GM12878 (cell line): ENCODE measurements around the gene LRP3. TPM values are rescaled to one million over a fixed set of nuclear protein-coding genes. Genes with fewer than 3 reads are reported as not detected.

Source experiments
- ATAC-seq: fragments of 200-7000 bp; cut with Tn5 transposase; 3 replicates; pipeline ENCODE4 v1.9.1; 2020; ENCODE audit warnings: mild to moderate bottlenecking, moderate library complexity
- BruUV-seq: library from RNA; stranded (reverse); fragments of 400-500 nt; replicated peaks from 2 replicates; lab custom pipeline; 2021; lab: Mats Ljungman, UMichigan
- CTCF ChIA-PET: fragments of 300-600 bp; sonication (Branson Sonifier 250); formaldehyde crosslinking; extraction: SDS; loops from one replicate; lab custom pipeline; 2021; ENCODE audit warnings: inconsistent platforms; lab: Yijun Ruan, JAX
- POLR2A ChIA-PET: fragments of 350-600 bp; formaldehyde crosslinking; extraction: SDS; loops from one replicate; lab custom pipeline; 2021; ENCODE audit warnings: inconsistent platforms; lab: Charles Lee
- RAD21 ChIA-PET: fragments of 300-600 bp; sonication (Branson Sonifier 250); formaldehyde crosslinking; loops from one replicate; lab custom pipeline; 2023; ENCODE audit warnings: antibody characterized with exemption; ENCODE audit not compliant: unreplicated experiment; lab: Charles Lee
- SMC1A ChIA-PET: fragments of 300-600 bp; sonication (Branson Sonifier 250); formaldehyde crosslinking; loops from one replicate; lab custom pipeline; 2023; ENCODE audit not compliant: unreplicated experiment, uncharacterized antibody; lab: Charles Lee
- DNase-seq: peaks from one replicate; pipeline ENCODE4 v3.0.0-alpha.2; 2011; ENCODE audit warnings: low read depth, low spot score
- FAIRE-seq: peaks from 3 replicates; lab custom pipeline; 2011; peaks lifted over from hg19 to GRCh38; lab: Jason Lieb, UNC
- H2AFZ ChIP-seq: 2 replicates; pipeline ENCODE4 v1.6.0; 2011; ENCODE audit warnings: low read depth, low read length, control low read depth; ENCODE audit not compliant: control insufficient read depth
- H3K27ac ChIP-seq: 2 replicates; pipeline ENCODE4 v1.5.1; 2011; ENCODE audit warnings: control low read depth; ENCODE audit not compliant: control insufficient read depth, insufficient read depth
- H3K27me3 ChIP-seq, 2 experiments: replicated peaks in 1 of 2; 2 replicates each; pipeline versions ENCODE4 v1.6.0 to v1.6.1; 2011; ENCODE audit warnings: low read length in 1 of 2; ENCODE audit not compliant: control insufficient read depth in 2 of 2, insufficient read depth in 2 of 2
- H3K36me3 ChIP-seq, 2 experiments: 2 replicates each; pipeline ENCODE4 v1.5.1; 2011; ENCODE audit warnings: low read length in 1 of 2; ENCODE audit not compliant: control insufficient read depth in 2 of 2, insufficient read depth in 2 of 2
- H3K4me1 ChIP-seq: 2 replicates; pipeline ENCODE4 v1.6.1; 2011; ENCODE audit warnings: mild to moderate bottlenecking, low read length, moderate library complexity, mixed read lengths; ENCODE audit not compliant: control insufficient read depth, insufficient read depth
- H3K4me2 ChIP-seq: 2 replicates; pipeline ENCODE4 v1.6.0; 2011; ENCODE audit warnings: control low read depth; ENCODE audit not compliant: control insufficient read depth, insufficient read depth
- H3K4me3 ChIP-seq: fragments of 200-600 bp; sonication (generic); 2 replicates; pipeline ENCODE4 v1.5.1; 2016
- H3K79me2 ChIP-seq: 2 replicates; pipeline ENCODE4 v1.6.0; 2011; ENCODE audit warnings: low read length; ENCODE audit not compliant: control insufficient read depth, insufficient read depth
- H3K9ac ChIP-seq: 2 replicates; pipeline ENCODE4 v1.8.0; 2011; ENCODE audit warnings: low read length, control low read depth, mixed read lengths; ENCODE audit not compliant: control insufficient read depth, insufficient read depth
- H3K9me3 ChIP-seq: replicated peaks from 3 replicates; pipeline ENCODE4 v1.5.1; 2011; ENCODE audit warnings: mild to moderate bottlenecking, low read length; ENCODE audit not compliant: control insufficient read depth, insufficient read depth
- H4K20me1 ChIP-seq: 2 replicates; pipeline ENCODE4 v1.6.0; 2011; ENCODE audit not compliant: control insufficient read depth, insufficient read depth
- CHD1 ChIP-seq: IDR thresholded peaks from 2 replicates; pipeline ENCODE4 v1.6.1; 2012; ENCODE audit warnings: low read depth, low read length, improper control_type of control experiment
- CREB1 ChIP-seq: IDR thresholded peaks from 2 replicates; pipeline ENCODE4 v1.6.1; 2012; ENCODE audit warnings: low read depth, mild to moderate bottlenecking, inconsistent platforms
- GABPA ChIP-seq: IDR thresholded peaks from 2 replicates; pipeline ENCODE4 v1.6.1; 2014; ENCODE audit warnings: antibody characterized with exemption, low read depth, mild to moderate bottlenecking, inconsistent platforms
- IRF3 ChIP-seq: fragments of 450-650 bp; IDR thresholded peaks from 2 replicates; pipeline ENCODE4 v1.6.1; 2014; ENCODE audit warnings: mild to moderate bottlenecking
- JUNB ChIP-seq: IDR thresholded peaks from 2 replicates; pipeline ENCODE4 v1.6.1; 2016; ENCODE audit warnings: antibody characterized with exemption, mild to moderate bottlenecking
- MTA3 ChIP-seq: IDR thresholded peaks from 2 replicates; pipeline ENCODE4 v1.6.1; 2012; ENCODE audit warnings: low read length, inconsistent platforms, borderline replicate concordance
- RELB ChIP-seq: fragments of 450-650 bp; IDR thresholded peaks from 2 replicates; pipeline ENCODE4 v1.6.1; 2017; ENCODE audit warnings: low read depth, mild to moderate bottlenecking, moderate library complexity
- SMAD1 ChIP-seq: fragments of 450-650 bp; IDR thresholded peaks from 2 replicates; pipeline ENCODE4 v1.6.1; 2018; ENCODE audit warnings: mild to moderate bottlenecking, low read depth; ENCODE audit not compliant: partially characterized antibody
- WGBS: methylation state at CpG from one replicate; pipeline ENCODE4 v1.1.6; 2016; ENCODE audit warnings: low lambda C conversion rate; ENCODE audit not compliant: insufficient replicate concordance, insufficient coverage; ENCODE audit errors: missing lambda C conversion rate; 5-methylcytosine and 5-hydroxymethylcytosine counted together
- in situ Hi-C: fragments of 300-500 bp; cut with MboI; formaldehyde crosslinking; loops from 9 replicates; pipeline ENCODE4 v1.14.3; 2018; ENCODE audit warnings: mixed read lengths
- intact Hi-C: fragments of 100-400 bp; cut with micrococcal nuclease; formaldehyde crosslinking; loops from one replicate; pipeline ENCODE4 v1.14.2; 2022; ENCODE audit not compliant: unreplicated experiment
- polyA plus RNA-seq, 11 experiments: library from polyadenylated mRNA; depleted of rRNA in 4 of 11; unstranded in 6 of 11; stranded (reverse) in 5 of 11; fragments of >200 nt; fragmentation: Nextera tagmentation in 4 of 11; fragmentation: Illumina TruSeq in 1 of 11; extraction: Ambion mirVana in 4 of 11; extraction: Trizol in 1 of 11; gene quantifications; 1 replicate in 1 of 11; 2 replicates in 10 of 11; pipeline versions ENCODE4 v1.2.1 to v1.2.3, GENCODE V29; 2011 to 2016; ENCODE audit warnings: inconsistent platforms in 2 of 11, missing spikeins in 2 of 11, low read depth in 1 of 11
- total RNA-seq, 4 experiments: library from RNA; depleted of rRNA in 3 of 4; stranded (reverse); fragments of >200 nt in 3 of 4; fragmentation: Illumina TruSeq in 1 of 4; extraction: Trizol in 1 of 4; gene quantifications; 2 replicates each; pipeline versions ENCODE4 v1.2.1 to v1.2.3, GENCODE V29; 2013 to 2021
- TF ChIP-seq, protein P1 (sequence below): fragments of 450-650 bp; IDR thresholded peaks from 2 replicates; pipeline ENCODE4 v1.6.1; 2016; ENCODE audit warnings: mild to moderate bottlenecking, moderate library complexity, borderline replicate concordance
- TF ChIP-seq, protein P2 (sequence below): fragments of 450-650 bp; formaldehyde crosslinking; IDR thresholded peaks from 2 replicates; pipeline ENCODE4 v1.4.0; 2020; ENCODE audit warnings: mild to moderate bottlenecking, moderate library complexity

LRP3 gene
- total and polyA plus RNA-seq, 10 of the 15 experiments (the other 5 are each of a cell fraction or from before 2014, with no cell fraction given): 0.12 to 3.2 (median 0.64) TPM; not detected in 2

DNA sequence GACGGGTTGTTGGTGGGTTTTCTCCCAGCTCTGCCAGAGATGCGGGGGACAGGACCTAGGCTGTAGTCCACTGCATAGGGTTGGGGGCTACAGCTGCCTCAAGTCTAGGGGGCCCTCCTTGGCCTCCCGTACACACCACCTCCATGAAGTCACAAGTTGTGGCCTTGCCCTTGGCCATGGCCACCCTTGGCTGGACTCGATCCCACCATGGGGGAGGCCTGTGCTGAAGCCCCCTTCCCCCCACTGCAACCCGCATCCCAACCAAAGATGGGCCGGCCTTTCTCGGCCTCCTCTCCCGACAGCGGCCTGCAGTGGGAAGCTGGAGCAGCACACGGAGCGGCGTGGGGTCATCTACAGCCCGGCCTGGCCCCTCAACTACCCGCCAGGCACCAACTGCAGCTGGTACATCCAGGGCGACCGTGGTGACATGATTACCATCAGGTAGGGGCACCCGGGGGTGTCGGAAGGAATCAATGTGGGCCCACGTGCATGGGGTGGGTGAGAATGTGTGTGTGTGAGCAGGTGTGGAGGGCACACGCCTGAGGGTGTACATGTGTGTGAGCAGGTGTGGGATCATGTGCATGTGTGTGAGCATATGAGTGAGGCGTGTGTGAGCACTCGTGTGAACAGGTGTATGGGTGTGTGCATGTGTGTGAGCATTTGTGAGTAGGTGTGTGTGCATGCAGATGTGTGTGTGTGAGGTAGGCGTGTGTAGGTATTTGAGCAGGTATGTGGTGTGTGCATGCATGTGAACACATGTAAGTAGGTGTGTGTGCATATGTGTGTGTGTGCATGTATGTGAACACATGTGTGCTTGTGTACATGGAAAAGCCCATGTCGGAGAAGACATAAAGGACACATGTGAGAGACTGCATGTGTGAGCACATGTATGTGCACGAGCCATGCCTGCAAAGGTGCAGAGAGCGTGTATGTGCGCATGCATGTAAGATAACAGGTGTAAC, 8.7 kb downstream of the LRP3 start:
- WGBS: 39% methylated on average over 27 of the region's 27 CpGs
- in situ Hi-C loops: no loop called here

More for the DNA sequence above, 8.7 kb downstream of the LRP3 start:
- FAIRE-seq: no peak
- Histone ChIP-seq H3K36me3 (no peaks in the 10 kb centered on the region), H4K20me1 (no peaks in the 10 kb centered on the region), H3K9me3 (no peaks in the 10 kb centered on the region)
- CTCF ChIA-PET: no interaction called here
- TF ChIP-seq, protein P1, sequence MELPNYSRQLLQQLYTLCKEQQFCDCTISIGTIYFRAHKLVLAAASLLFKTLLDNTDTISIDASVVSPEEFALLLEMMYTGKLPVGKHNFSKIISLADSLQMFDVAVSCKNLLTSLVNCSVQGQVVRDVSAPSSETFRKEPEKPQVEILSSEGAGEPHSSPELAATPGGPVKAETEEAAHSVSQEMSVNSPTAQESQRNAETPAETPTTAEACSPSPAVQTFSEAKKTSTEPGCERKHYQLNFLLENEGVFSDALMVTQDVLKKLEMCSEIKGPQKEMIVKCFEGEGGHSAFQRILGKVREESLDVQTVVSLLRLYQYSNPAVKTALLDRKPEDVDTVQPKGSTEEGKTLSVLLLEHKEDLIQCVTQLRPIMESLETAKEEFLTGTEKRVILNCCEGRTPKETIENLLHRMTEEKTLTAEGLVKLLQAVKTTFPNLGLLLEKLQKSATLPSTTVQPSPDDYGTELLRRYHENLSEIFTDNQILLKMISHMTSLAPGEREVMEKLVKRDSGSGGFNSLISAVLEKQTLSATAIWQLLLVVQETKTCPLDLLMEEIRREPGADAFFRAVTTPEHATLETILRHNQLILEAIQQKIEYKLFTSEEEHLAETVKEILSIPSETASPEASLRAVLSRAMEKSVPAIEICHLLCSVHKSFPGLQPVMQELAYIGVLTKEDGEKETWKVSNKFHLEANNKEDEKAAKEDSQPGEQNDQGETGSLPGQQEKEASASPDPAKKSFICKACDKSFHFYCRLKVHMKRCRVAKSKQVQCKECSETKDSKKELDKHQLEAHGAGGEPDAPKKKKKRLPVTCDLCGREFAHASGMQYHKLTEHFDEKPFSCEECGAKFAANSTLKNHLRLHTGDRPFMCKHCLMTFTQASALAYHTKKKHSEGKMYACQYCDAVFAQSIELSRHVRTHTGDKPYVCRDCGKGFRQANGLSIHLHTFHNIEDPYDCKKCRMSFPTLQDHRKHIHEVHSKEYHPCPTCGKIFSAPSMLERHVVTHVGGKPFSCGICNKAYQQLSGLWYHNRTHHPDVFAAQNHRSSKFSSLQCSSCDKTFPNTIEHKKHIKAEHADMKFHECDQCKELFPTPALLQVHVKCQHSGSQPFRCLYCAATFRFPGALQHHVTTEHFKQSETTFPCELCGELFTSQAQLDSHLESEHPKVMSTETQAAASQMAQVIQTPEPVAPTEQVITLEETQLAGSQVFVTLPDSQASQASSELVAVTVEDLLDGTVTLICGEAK: no peak
- no peak for TF ChIP-seq SMAD1
- TF ChIP-seq IRF3: no peak
- no peak for TF ChIP-seq GABPA
- no peak for TF ChIP-seq JUNB
- TF ChIP-seq, protein P2, sequence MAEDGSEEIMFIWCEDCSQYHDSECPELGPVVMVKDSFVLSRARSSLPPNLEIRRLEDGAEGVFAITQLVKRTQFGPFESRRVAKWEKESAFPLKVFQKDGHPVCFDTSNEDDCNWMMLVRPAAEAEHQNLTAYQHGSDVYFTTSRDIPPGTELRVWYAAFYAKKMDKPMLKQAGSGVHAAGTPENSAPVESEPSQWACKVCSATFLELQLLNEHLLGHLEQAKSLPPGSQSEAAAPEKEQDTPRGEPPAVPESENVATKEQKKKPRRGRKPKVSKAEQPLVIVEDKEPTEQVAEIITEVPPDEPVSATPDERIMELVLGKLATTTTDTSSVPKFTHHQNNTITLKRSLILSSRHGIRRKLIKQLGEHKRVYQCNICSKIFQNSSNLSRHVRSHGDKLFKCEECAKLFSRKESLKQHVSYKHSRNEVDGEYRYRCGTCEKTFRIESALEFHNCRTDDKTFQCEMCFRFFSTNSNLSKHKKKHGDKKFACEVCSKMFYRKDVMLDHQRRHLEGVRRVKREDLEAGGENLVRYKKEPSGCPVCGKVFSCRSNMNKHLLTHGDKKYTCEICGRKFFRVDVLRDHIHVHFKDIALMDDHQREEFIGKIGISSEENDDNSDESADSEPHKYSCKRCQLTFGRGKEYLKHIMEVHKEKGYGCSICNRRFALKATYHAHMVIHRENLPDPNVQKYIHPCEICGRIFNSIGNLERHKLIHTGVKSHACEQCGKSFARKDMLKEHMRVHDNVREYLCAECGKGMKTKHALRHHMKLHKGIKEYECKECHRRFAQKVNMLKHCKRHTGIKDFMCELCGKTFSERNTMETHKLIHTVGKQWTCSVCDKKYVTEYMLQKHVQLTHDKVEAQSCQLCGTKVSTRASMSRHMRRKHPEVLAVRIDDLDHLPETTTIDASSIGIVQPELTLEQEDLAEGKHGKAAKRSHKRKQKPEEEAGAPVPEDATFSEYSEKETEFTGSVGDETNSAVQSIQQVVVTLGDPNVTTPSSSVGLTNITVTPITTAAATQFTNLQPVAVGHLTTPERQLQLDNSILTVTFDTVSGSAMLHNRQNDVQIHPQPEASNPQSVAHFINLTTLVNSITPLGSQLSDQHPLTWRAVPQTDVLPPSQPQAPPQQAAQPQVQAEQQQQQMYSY: no peak
- TF ChIP-seq CREB1: no peak
- no peak for TF ChIP-seq MTA3
- TF ChIP-seq CHD1: no peak
- TF ChIP-seq RELB: no peak
- TF ChIP-seq, all 136 proteins: peak for 0
- intact Hi-C loops: no loop called here
- H3K4me1 ChIP-seq: peaks cover 2% of the 10 kb centered on the region
- no peaks in the 10 kb centered on the region for H3K79me2 ChIP-seq
- no peak overlapping the region for H3K9ac ChIP-seq
- RAD21 ChIA-PET: no interaction called here
- SMC1A ChIA-PET: no interaction called here
- H3K4me2 ChIP-seq: no peak overlapping the region
- H2AFZ ChIP-seq: no peak overlapping the region
- no TSS peak for BruUV-seq
- H3K4me3 ChIP-seq: no peak overlapping the region
- ATAC-seq (no peak), DNase-seq (no peak)
- H3K27ac ChIP-seq: no peak overlapping the region
- H3K27me3 ChIP-seq: no peaks in the 10 kb centered on the region
- POLR2A ChIA-PET: no interaction called here
